Measurements from ENCODE around the gene PSG1.
"Not testable (repeated sequence)": the region's sequence is repeated elsewhere in the genome, so short reads cannot be mapped to it uniquely, and the experiment has no call there.

PSG1 gene

DNA sequence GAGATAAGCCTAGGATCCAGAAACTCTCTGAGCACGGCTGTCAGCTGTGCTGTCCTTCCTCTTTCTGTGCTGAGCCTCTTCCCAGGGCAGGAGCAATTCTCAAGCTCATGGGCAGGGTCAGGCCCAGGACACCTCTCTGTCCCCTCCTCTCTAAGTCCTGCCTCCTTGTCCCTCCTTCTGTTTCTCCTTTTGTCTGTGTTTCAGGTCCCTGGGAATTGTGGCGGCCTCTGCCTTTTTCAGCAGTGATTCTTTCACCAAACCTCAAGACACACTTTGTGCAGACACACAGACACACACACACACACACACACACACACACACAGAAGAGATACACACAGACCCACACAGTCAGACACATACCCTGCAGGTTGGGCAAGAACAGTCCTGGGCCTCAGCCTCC lies at the start of gene PSG1:
Gene PSG1 (minus strand): TSS at position 101 of the 400 bp plus-strand sequence. CDS start 132 bp downstream, outside the sequence.
- no peak for DNase-seq

DNA sequence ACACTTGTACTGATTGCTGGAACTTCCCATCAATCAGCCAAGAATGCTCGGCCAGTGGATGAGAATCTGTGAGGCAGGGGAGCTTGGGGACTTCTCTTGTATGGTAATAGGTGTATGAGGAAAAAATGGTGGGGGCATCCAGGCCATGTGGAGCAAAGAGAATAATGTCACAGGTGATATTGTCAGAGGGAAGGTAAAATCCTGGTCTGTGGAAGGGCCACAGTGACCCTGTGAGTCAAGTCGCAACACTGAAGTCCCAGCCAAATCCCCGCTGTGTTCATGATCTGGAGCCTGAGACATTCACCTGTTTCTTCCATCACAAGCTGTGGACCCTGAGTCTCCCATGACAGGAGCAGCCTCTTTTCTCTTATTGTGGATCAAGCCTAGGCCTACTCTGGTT lies 49.4 kb upstream of the PSG1 start:
- DNase-seq, result no peak

GRCh38 chr19:42926781-42927180 lies 47.3 kb upstream of the PSG1 start:
- no peak for DNase-seq

DNA sequence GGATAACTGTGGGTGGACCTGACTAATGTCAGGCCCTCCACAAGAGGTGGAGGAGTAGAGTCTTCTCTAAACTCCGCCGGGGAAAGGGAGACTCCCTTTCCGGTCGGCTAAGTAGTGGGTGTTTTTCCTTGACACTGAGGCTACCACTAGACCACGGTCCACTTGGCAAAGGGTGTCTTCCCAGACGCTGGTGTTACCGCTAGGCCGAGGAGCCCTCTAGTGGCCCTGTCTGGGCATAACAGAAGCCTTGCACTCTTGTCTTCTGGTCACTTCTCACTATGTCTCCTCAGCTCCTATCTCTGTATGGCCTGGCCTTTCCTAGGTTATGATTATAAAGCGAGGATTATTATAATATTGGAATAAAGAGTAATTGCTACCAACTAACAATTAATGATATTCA lies 43.6 kb upstream of the PSG1 start:
- peak; percentile 3 for DNase-seq

DNA sequence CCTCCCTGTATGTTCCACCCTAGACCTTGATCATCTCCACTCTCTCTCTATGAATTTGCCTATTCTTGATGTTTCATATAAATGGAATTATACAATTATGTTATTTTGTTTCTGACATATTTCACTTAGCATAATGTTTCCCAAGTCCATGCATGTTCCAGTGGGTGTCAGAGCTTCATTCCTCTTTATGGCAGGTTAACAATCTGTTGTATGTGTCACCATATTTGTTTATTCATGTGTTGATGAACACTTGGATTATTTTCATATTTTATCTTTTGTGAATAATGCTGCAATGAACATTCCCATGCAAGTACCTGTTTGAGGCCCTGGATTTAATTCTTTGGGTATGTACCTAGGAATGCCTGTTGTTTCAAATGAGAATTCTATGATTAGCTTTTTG lies 41.5 kb upstream of the PSG1 start:
- DNase-seq, result not testable (repeated sequence)

DNA sequence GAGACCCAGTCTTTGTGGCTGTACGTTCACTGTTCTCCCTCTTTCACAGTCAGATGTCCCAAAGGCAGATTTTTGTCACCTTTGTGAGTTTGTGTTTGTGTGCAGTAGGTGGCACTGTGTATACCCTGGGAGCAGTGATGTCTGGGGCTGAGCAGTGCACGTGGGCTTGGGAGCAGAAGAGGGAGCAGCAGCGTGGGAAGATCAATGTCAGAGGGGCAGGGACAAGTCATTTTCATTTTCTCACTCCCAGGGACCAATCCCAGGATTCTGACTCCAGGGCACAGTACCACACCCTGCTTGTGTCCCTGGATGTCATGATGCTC lies 40.2 kb upstream of the PSG1 start:
- DNase-seq, result no peak

GRCh38 chr19:42919070-42919756 lies 39.7 kb upstream of the PSG1 start:
- not testable (repeated sequence) for DNase-seq

DNA sequence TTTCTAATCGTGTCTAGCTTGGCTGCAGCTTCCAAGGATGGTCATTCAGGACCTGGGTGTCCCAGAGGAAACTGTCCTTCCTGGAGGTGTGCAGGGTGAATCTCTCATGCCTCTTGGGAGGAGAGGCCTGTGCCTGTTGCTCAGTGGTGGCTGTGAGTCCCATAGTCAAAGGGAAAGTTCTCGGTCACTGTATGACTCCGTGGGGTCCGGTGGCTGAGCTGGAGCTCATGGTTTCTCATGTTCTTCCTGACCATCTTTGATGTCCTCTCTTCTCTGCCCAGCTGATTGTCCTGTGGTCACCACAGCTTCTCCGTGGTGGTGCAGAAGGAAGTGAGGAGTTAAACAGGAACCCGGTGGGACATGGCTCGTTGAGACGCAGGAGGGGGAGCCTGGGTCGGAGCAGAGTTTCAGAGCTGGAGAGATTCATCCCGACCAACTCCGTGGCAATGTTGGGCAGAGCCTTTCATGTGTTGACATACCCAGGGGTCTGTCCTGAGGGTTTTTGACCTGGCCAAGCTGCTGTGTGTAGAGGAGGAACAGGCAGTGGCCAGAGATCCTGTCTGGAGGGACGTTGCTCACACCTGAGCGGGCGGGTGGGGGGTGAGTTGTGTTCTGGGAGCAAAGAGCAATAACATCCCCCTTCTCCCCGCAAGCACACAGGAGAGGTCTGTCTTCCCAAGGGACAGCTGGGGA lies 39.0 kb upstream of the PSG1 start:
- DNase-seq, result not testable (repeated sequence)

GRCh38 chr19:42917634-42918033 lies 38.1 kb upstream of the PSG1 start, which contains the start of gene PSG6:
TSS of gene PSG6 (minus strand) at chr19:42917894. CDS start at chr19:42917792, 102 bp downstream.
- not testable (repeated sequence) for DNase-seq

GRCh38 chr19:42916931-42917330 lies 37.4 kb upstream of the PSG1 start:
- DNase-seq, result not testable (repeated sequence)

GRCh38 chr19:42913516-42913915 lies 34.0 kb upstream of the PSG1 start:
- not testable (repeated sequence) for DNase-seq

DNA sequence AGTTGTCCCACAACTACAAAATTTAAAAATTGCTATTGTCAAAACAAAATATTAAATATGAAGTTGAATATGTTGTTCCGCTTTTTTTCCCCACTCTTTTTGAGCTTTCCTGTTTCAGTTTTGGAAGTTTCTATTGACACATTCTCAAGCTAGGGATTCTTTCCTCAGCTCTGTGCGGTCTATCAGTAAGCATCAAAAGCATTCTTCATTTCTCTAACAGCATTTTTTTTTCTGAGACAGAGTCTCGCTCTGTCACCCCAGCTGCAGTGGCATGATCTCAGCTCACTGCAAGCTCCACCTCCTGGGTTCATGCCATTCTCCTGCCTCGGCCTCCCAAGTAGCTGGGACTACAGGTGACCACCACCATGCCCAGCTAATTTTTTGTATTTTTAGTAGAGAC lies 33.4 kb upstream of the PSG1 start:
- not testable (repeated sequence) for DNase-seq

GRCh38 chr19:42911731-42912130 lies 32.2 kb upstream of the PSG1 start:
- not testable (repeated sequence) for DNase-seq

GRCh38 chr19:42906162-42906561 lies 26.6 kb upstream of the PSG1 start:
- not testable (repeated sequence) for DNase-seq

- DNase-seq, result not testable (repeated sequence)
Observed at GRCh38 chr19:42900561-42900960, 21.0 kb upstream of the PSG1 start.

DNA sequence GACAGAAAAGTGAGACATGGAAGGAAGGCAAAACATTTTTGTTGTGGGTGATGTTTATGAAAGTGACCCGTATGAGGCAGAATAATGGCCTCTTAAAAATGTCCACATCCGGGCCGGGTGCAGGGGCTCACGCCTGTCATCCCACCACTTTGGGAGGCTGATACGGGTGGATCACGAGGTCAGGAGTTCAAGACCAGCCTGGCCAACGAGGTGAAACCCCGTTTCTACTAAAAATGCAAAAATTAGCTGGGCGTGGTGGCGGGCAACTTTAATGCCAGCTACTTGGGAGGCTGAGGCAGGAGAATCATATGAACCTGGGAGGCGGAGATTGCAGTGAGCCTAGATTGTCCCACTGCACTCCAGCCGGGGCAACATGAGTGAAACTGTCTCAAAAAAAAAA lies 20.2 kb upstream of the PSG1 start:
- DNase-seq, result not testable (repeated sequence)

GRCh38 chr19:42899110-42899509 lies 19.6 kb upstream of the PSG1 start:
- not testable (repeated sequence) for DNase-seq

- not testable (repeated sequence) for DNase-seq
Observed at GRCh38 chr19:42898656-42899055, 19.1 kb upstream of the PSG1 start.

GRCh38 chr19:42897729-42898128 lies 18.2 kb upstream of the PSG1 start:
- DNase-seq, result not testable (repeated sequence)

GRCh38 chr19:42890446-42890845 lies 10.9 kb upstream of the PSG1 start:
- not testable (repeated sequence) for DNase-seq

GRCh38 chr19:42887876-42888445 lies 8.4 kb upstream of the PSG1 start:
- not testable (repeated sequence) for DNase-seq

GRCh38 chr19:42882730-42883129 lies 3.2 kb upstream of the PSG1 start:
- DNase-seq, result not testable (repeated sequence)

GRCh38 chr19:42882010-42882409 lies 2.5 kb upstream of the PSG1 start:
- not testable (repeated sequence) for DNase-seq

- DNase-seq, result not testable (repeated sequence)
Observed at GRCh38 chr19:42881279-42881678, 1.8 kb upstream of the PSG1 start.
